ENCODE results near the gene B4GALT1.
A peak's percentile ranks its signal among the peaks of the same experiment; 100 is the strongest.

B4GALT1 gene

GRCh38 chr9:33167084-33167971 lies at the start of gene B4GALT1:
Gene B4GALT1, minus strand, starts transcription at chr9:33167336. Its CDS starts 167 bp downstream, at chr9:33167169.
- peak; percentile 67 for DNase-seq (ENCODE audit: low spot score)

- DNase-seq (ENCODE audit: low spot score) = peak; percentile 29
Measured at GRCh38 chr9:33211695-33212393, 44.7 kb upstream of the B4GALT1 start.

GRCh38 chr9:33210006-33210715 lies 43.0 kb upstream of the B4GALT1 start:
- no peak for DNase-seq (ENCODE audit: low spot score)

GRCh38 chr9:33209394-33209793 lies 42.3 kb upstream of the B4GALT1 start:
- DNase-seq (ENCODE audit: low spot score) = no peak

- DNase-seq (ENCODE audit: low spot score) = no peak
Measured at GRCh38 chr9:33202552-33203201, 35.5 kb upstream of the B4GALT1 start.

GRCh38 chr9:33202018-33202417 lies 34.9 kb upstream of the B4GALT1 start:
- DNase-seq (ENCODE audit: low spot score) = no peak

- no peak for DNase-seq (ENCODE audit: low spot score)
Measured at GRCh38 chr9:33198165-33198564, 31.0 kb upstream of the B4GALT1 start.

- DNase-seq (ENCODE audit: low spot score) = no peak
Measured at GRCh38 chr9:33197279-33198152, 30.4 kb upstream of the B4GALT1 start.

GRCh38 chr9:33196736-33197135 lies 29.6 kb upstream of the B4GALT1 start:
- no peak for DNase-seq (ENCODE audit: low spot score)

- DNase-seq (ENCODE audit: low spot score) = no peak
Measured at GRCh38 chr9:33193818-33194217, 26.7 kb upstream of the B4GALT1 start.

- no peak for DNase-seq (ENCODE audit: low spot score)
Measured at GRCh38 chr9:33192493-33193255, 25.5 kb upstream of the B4GALT1 start.

- DNase-seq (ENCODE audit: low spot score) = no peak
Measured at GRCh38 chr9:33190021-33190705, 23.0 kb upstream of the B4GALT1 start.

- DNase-seq (ENCODE audit: low spot score) = no peak
Measured at GRCh38 chr9:33189331-33189791, 22.2 kb upstream of the B4GALT1 start.

- no peak for DNase-seq (ENCODE audit: low spot score)
Measured at GRCh38 chr9:33188711-33189110, 21.6 kb upstream of the B4GALT1 start.

GRCh38 chr9:33187519-33188218 lies 20.5 kb upstream of the B4GALT1 start:
- DNase-seq (ENCODE audit: low spot score) = no peak

GRCh38 chr9:33186457-33187168 lies 19.5 kb upstream of the B4GALT1 start:
- DNase-seq (ENCODE audit: low spot score) = no peak

GRCh38 chr9:33185858-33186257 lies 18.7 kb upstream of the B4GALT1 start:
- DNase-seq (ENCODE audit: low spot score) = no peak

- no peak for DNase-seq (ENCODE audit: low spot score)
Measured at GRCh38 chr9:33185406-33185805, 18.3 kb upstream of the B4GALT1 start.

Data from SW480 (cell line).